Small intestine (tissue), 7 donors: ENCODE results near the gene TAS2R14. TPM values are rescaled to one million over a fixed set of nuclear protein-coding genes. Genes with fewer than 3 reads are reported as not detected.

Source experiments
- DNase-seq, 2 donors: peaks; one replicate each; pipeline versions ENCODE4 v3.0.0 to v3.0.0-alpha.2; 2013
- FAIRE-seq: peaks from 2 replicates; lab custom pipeline; 2012; peaks lifted over from hg19 to GRCh38; lab: Jason Lieb, UNC
- H3K27ac ChIP-seq, 3 donors: one replicate each; pipeline ENCODE4 v1.5.1; 2013; ENCODE audit warnings: low read length in 2 of 3, mild to moderate bottlenecking in 2 of 3, control low read depth in 1 of 3, inconsistent platforms in 1 of 3, low read depth in 1 of 3, moderate library complexity in 1 of 3
- H3K27me3 ChIP-seq, 3 donors: one replicate each; pipeline ENCODE4 v1.6.1; 2013; ENCODE audit warnings: low read length in 3 of 3, inconsistent platforms in 1 of 3; ENCODE audit not compliant: control insufficient read depth in 3 of 3, insufficient read depth in 3 of 3
- H3K36me3 ChIP-seq, 3 donors: one replicate each; pipeline ENCODE4 v1.6.1; 2013; ENCODE audit warnings: low read length in 3 of 3, inconsistent platforms in 1 of 3, low read depth in 1 of 3, mild to moderate bottlenecking in 1 of 3, moderate library complexity in 1 of 3; ENCODE audit not compliant: control insufficient read depth in 3 of 3, insufficient read depth in 2 of 3
- H3K4me1 ChIP-seq, 3 donors: one replicate each; pipeline ENCODE4 v1.6.1; 2013; ENCODE audit warnings: low read length in 2 of 3, inconsistent platforms in 1 of 3, low read depth in 1 of 3, mild to moderate bottlenecking in 1 of 3, moderate library complexity in 1 of 3; ENCODE audit not compliant: control insufficient read depth in 3 of 3, insufficient read depth in 2 of 3
- H3K4me3 ChIP-seq, 3 donors: one replicate each; pipeline ENCODE4 v1.5.1; 2013; ENCODE audit warnings: low read length in 3 of 3, control low read depth in 1 of 3, inconsistent platforms in 1 of 3, low read depth in 1 of 3, mild to moderate bottlenecking in 1 of 3, moderate library complexity in 1 of 3
- H3K9me3 ChIP-seq, 2 donors: one replicate each; pipeline ENCODE4 v1.6.1; 2013; ENCODE audit warnings: low read depth in 1 of 2, low read length in 1 of 2; ENCODE audit not compliant: control insufficient read depth in 2 of 2, insufficient read depth in 1 of 2
- WGBS, 3 donors: extraction: QIAGEN DNeasy Blood & Tissue Kit; methylation state at CpG; one replicate each; pipeline ENCODE4 v1.1.7; 2013; 5-methylcytosine and 5-hydroxymethylcytosine counted together
- polyA plus RNA-seq, 4 donors: library from polyadenylated mRNA; stranded (reverse) in 3 of 4; unstranded in 1 of 4; fragments of 200-250 nt in 3 of 4; fragments of 120-200 nt in 1 of 4; gene quantifications; one replicate each; pipeline versions ENCODE4 v1.2.1 to v1.2.3, GENCODE V29; 2013
- donor health status: healthy with polysubstance abuse.
- donor health status: control.
- donor health status: control.
- donor health status: Bipolar disorder and iron deficiency.
- donor health status: healthy.

Gene TAS2R14
- polyA plus RNA-seq, 4 donors = 0.67 to 2.8 (median 0.97) TPM

- Histone ChIP-seq H3K4me1 (no peaks in the 10 kb centered on the region), H3K4me3 (no peak overlapping the region), H3K36me3 (no peaks in the 10 kb centered on the region), H3K27ac (no peak overlapping the region), H3K9me3 (no peaks in the 10 kb centered on the region), H3K27me3 (no peaks in the 10 kb centered on the region)
- WGBS, 3 donors = 84 to 97% (median 94%) methylated on average over 1 of the region's 1 CpG
- FAIRE-seq (no peak), DNase-seq (no peak)
Measured at GRCh38 chr12:10936506-10936905, 2.6 kb downstream of the TAS2R14 start.

- Histone ChIP-seq H3K27ac (no peak within 1 kb of the TSS), H3K4me1 (no peaks in the 10 kb centered on the region), H3K27me3 (no peaks in the 10 kb centered on the region), H3K9me3 (no peaks in the 10 kb centered on the region), H3K4me3 (no peak within 1 kb of the TSS), H3K36me3 (no peaks in the 10 kb centered on the region)
- DNase-seq (no peak), FAIRE-seq (no peak)
- WGBS, 3 donors = 96% methylated on average over 5 of the region's 5 CpGs
Measured at GRCh38 chr12:10928746-10929286, 10.2 kb downstream of the TAS2R14 start, which contains the start of gene PRH2. PRH2 (plus strand) TSS chr12:10929236; CDS start chr12:10929274, 38 bp downstream.

GRCh38 chr12:10926269-10926668 lies 12.8 kb downstream of the TAS2R14 start:
- no peak overlapping the region for H3K27ac ChIP-seq
- H3K27me3 ChIP-seq = no peaks in the 10 kb centered on the region
- FAIRE-seq (no peak), DNase-seq (no peak)
- WGBS, 3 donors = 84 to 91% (median 85%) methylated on average over 5 of the region's 5 CpGs
- H3K36me3 ChIP-seq = no peaks in the 10 kb centered on the region
- H3K4me3 ChIP-seq = no peak overlapping the region
- no peaks in the 10 kb centered on the region for H3K4me1 ChIP-seq
- no peaks in the 10 kb centered on the region for H3K9me3 ChIP-seq

GRCh38 chr12:10919809-10920208 lies 19.3 kb downstream of the TAS2R14 start:
- no peak overlapping the region for H3K27ac ChIP-seq
- FAIRE-seq = no peak
- no peaks in the 10 kb centered on the region for H3K27me3 ChIP-seq
- H3K9me3 ChIP-seq = no peaks in the 10 kb centered on the region
- H3K36me3 ChIP-seq = no peaks in the 10 kb centered on the region
- no peak for DNase-seq
- 90 to 98% (median 98%) methylated on average over 1 of the region's 1 CpG for WGBS, 3 donors
- no peaks in the 10 kb centered on the region for H3K4me1 ChIP-seq
- H3K4me3 ChIP-seq = no peak overlapping the region

- no peak overlapping the region for H3K4me3 ChIP-seq
- DNase-seq = no peak
- no peaks in the 10 kb centered on the region for H3K27me3 ChIP-seq
- no peaks in the 10 kb centered on the region for H3K4me1 ChIP-seq
- FAIRE-seq = no peak
- H3K27ac ChIP-seq = no peak overlapping the region
- WGBS, 3 donors = 75 to 94% (median 78%) methylated on average over 8 of the region's 8 CpGs
- H3K36me3 ChIP-seq = no peaks in the 10 kb centered on the region
- H3K9me3 ChIP-seq = peaks cover 0 to 2% of the 10 kb centered on the region in 2 donors
Measured at GRCh38 chr12:10910380-10910779, 28.7 kb downstream of the TAS2R14 start.

- Histone ChIP-seq H3K4me1 (no peaks in the 10 kb centered on the region), H3K4me3 (no peak within 1 kb of the TSS), H3K27ac (no peak within 1 kb of the TSS), H3K9me3 (peaks cover 0 to 5% of the 10 kb centered on the region in 2 donors), H3K27me3 (no peaks in the 10 kb centered on the region), H3K36me3 (no peaks in the 10 kb centered on the region)
- 97 to 100% (median 99%) methylated on average over 1 of the region's 1 CpG for WGBS, 3 donors
- no peak for DNase-seq
- FAIRE-seq = no peak
Measured at GRCh38 chr12:10909462-10909861, 29.6 kb downstream of the TAS2R14 start, which contains the start of gene TAS2R13. TAS2R13 (minus strand) TSS chr12:10909562; CDS start chr12:10909298, 264 bp downstream.

- DNase-seq (no peak), FAIRE-seq (no peak)
- Histone ChIP-seq H3K9me3 (peaks cover 0 to 17% of the 10 kb centered on the region in 2 donors), H3K4me1 (no peaks in the 10 kb centered on the region), H3K27me3 (no peaks in the 10 kb centered on the region), H3K36me3 (no peaks in the 10 kb centered on the region), H3K27ac (no peak overlapping the region), H3K4me3 (no peak overlapping the region)
- WGBS, 3 donors = 84 to 93% (median 89%) methylated on average over 4 of the region's 4 CpGs
Measured at GRCh38 chr12:10904686-10905085, 34.4 kb downstream of the TAS2R14 start.

- no peak overlapping the region for H3K4me3 ChIP-seq
- H3K27ac ChIP-seq = no peak overlapping the region
- no peak for FAIRE-seq
- H3K4me1 ChIP-seq = no peaks in the 10 kb centered on the region
- H3K36me3 ChIP-seq = no peaks in the 10 kb centered on the region
- 96 to 100% (median 97%) methylated on average over 1 of the region's 1 CpG for WGBS, 3 donors
- DNase-seq = no peak
- H3K9me3 ChIP-seq = peaks cover 0 to 17% of the 10 kb centered on the region in 2 donors
- H3K27me3 ChIP-seq = no peaks in the 10 kb centered on the region
Measured at GRCh38 chr12:10901427-10901826, 37.6 kb downstream of the TAS2R14 start.

- H3K27ac ChIP-seq = no peak overlapping the region
- H3K9me3 ChIP-seq = peaks cover 0 to 17% of the 10 kb centered on the region in 2 donors
- H3K4me3 ChIP-seq = no peak overlapping the region
- no peak for FAIRE-seq
- no peaks in the 10 kb centered on the region for H3K36me3 ChIP-seq
- no peaks in the 10 kb centered on the region for H3K27me3 ChIP-seq
- no peaks in the 10 kb centered on the region for H3K4me1 ChIP-seq
- DNase-seq = no peak
- WGBS, 3 donors = 88 to 95% (median 92%) methylated on average over 1 of the region's 1 CpG
Measured at GRCh38 chr12:10900972-10901371, 38.1 kb downstream of the TAS2R14 start.
